OCI-LY7 (cell line): ENCODE data around the gene FMN1. TPM values are rescaled to one million over a fixed set of nuclear protein-coding genes. Genes with fewer than 3 reads are reported as not detected.

Experiments
- BruUV-seq: library from RNA; stranded (reverse); fragments of 400-500 nt; replicated peaks from 2 replicates; lab custom pipeline; 2021; lab: Mats Ljungman, UMichigan
- CTCF ChIA-PET: fragments of 300-600 bp; sonication (Branson Sonifier 250); formaldehyde crosslinking; loops from one replicate; lab custom pipeline; 2022; ENCODE audit warnings: antibody characterized with exemption; ENCODE audit not compliant: unreplicated experiment; lab: Charles Lee
- POLR2A ChIA-PET: fragments of 300-600 bp; sonication (Branson Sonifier 250); formaldehyde crosslinking; loops from one replicate; lab custom pipeline; 2022; ENCODE audit warnings: antibody characterized with exemption; lab: Charles Lee
- DNase-seq: peaks from one replicate; pipeline ENCODE4 v3.0.0-alpha.2; 2015; ENCODE audit warnings: low spot score
- H2AFZ ChIP-seq: fragments of 200-600 bp; sonication (generic), shearing (Covaris generic); 2 replicates; pipeline ENCODE4 v1.6.1; 2014; ENCODE audit warnings: mild to moderate bottlenecking, antibody characterized with exemption, low read length, moderate library complexity
- H3K27ac ChIP-seq: fragments of 200-600 bp; sonication (generic); 2 replicates; pipeline ENCODE4 v1.5.1; 2014; ENCODE audit warnings: mixed run types, low read depth, mild to moderate bottlenecking, moderate library complexity, low read length, inconsistent platforms; ENCODE audit not compliant: poor library complexity, severe bottlenecking
- H3K36me3 ChIP-seq: fragments of 200-600 bp; sonication (generic); 2 replicates; pipeline ENCODE4 v1.6.1; 2014; ENCODE audit warnings: mild to moderate bottlenecking, antibody characterized with exemption, low read length, moderate library complexity, mixed read lengths; ENCODE audit not compliant: insufficient read depth
- H3K4me1 ChIP-seq: fragments of 200-600 bp; sonication (generic); 2 replicates; pipeline ENCODE4 v1.5.1; 2014; ENCODE audit warnings: mild to moderate bottlenecking, low read length; ENCODE audit not compliant: insufficient read depth, poor library complexity, severe bottlenecking
- H3K4me2 ChIP-seq: fragments of 200-600 bp; sonication (generic); 2 replicates; pipeline ENCODE4 v1.6.1; 2014; ENCODE audit warnings: mild to moderate bottlenecking, low read length
- H3K4me3 ChIP-seq: fragments of 200-600 bp; sonication (generic); 2 replicates; pipeline ENCODE4 v1.5.1; 2014; ENCODE audit warnings: mild to moderate bottlenecking, low read depth, low read length; ENCODE audit not compliant: poor library complexity, severe bottlenecking
- H3K79me2 ChIP-seq: fragments of 200-600 bp; sonication (generic); 2 replicates; pipeline ENCODE4 v1.6.1; 2016; ENCODE audit warnings: low read depth, mild to moderate bottlenecking, low read length, moderate library complexity, mixed read lengths; ENCODE audit not compliant: insufficient read depth
- H3K9me2 ChIP-seq: fragments of 200-600 bp; sonication (generic); 2 replicates; pipeline ENCODE4 v1.6.1; 2016; ENCODE audit warnings: mild to moderate bottlenecking, low read length, mixed read lengths; ENCODE audit not compliant: insufficient read depth
- H3K9me3 ChIP-seq: fragments of 200-600 bp; sonication (generic); 2 replicates; pipeline ENCODE4 v1.6.1; 2014; ENCODE audit warnings: mild to moderate bottlenecking, mixed run types, low read length, mixed read lengths
- H4K20me1 ChIP-seq: fragments of 200-600 bp; sonication (generic); 2 replicates; pipeline ENCODE4 v1.6.1; 2014; ENCODE audit warnings: mild to moderate bottlenecking, antibody characterized with exemption, low read length, moderate library complexity, mixed read lengths; ENCODE audit not compliant: insufficient read depth
- CTCF ChIP-seq: fragments of 200-600 bp; sonication (generic); conservative IDR thresholded peaks from 2 replicates; pipeline ENCODE4 v1.5.1; 2014; ENCODE audit warnings: mild to moderate bottlenecking, antibody characterized with exemption, low read length, moderate library complexity, mixed read lengths
- EZH2phosphoT487 ChIP-seq: fragments of 200-600 bp; sonication (generic); IDR thresholded peaks from 2 replicates; pipeline ENCODE4 v1.6.1; 2018; ENCODE audit warnings: low read depth, borderline replicate concordance, mild to moderate bottlenecking, mixed run types, antibody characterized with exemption, low read length, moderate library complexity, mixed read lengths
- intact Hi-C: fragments of 100-400 bp; cut with micrococcal nuclease; formaldehyde crosslinking; loops from one replicate; pipeline ENCODE4 v1.10.0; 2022; ENCODE audit not compliant: unreplicated experiment
- total RNA-seq, 2 experiments: library from RNA; depleted of rRNA in 1 of 2; stranded (reverse); fragments of >200 nt in 1 of 2; shearing (Covaris generic) in 1 of 2; gene quantifications; 2 replicates each; pipeline ENCODE4 v1.2.3, GENCODE V29; 2014 to 2022

Gene FMN1
- total RNA-seq, 2 experiments from 2014 or later = 3.2 to 4.2 TPM

- Histone ChIP-seq H3K4me1 (no peaks in the 10 kb centered on the region), H4K20me1 (no peaks in the 10 kb centered on the region), H3K4me2 (no peak overlapping the region), H3K27ac (no peak overlapping the region), H3K9me2 (no peaks in the 10 kb centered on the region), H2AFZ (no peak overlapping the region), H3K36me3 (no peaks in the 10 kb centered on the region), H3K9me3 (no peaks in the 10 kb centered on the region), H3K79me2 (no peaks in the 10 kb centered on the region), H3K4me3 (no peak overlapping the region)
- intact Hi-C loops = no loop called here
- TF ChIP-seq EZH2phosphoT487 (no peak), CTCF (no peak)
- no peak for DNase-seq
- ChIA-PET POLR2A (no interaction called here), CTCF (no interaction called here)
- no TSS peak for BruUV-seq
Observed at GRCh38 chr15:33067456-33067855, 127.1 kb downstream of the FMN1 start.

- Histone ChIP-seq H3K4me2 (no peak overlapping the region), H3K36me3 (no peaks in the 10 kb centered on the region), H3K27ac (no peak overlapping the region), H2AFZ (no peak overlapping the region), H3K9me3 (no peaks in the 10 kb centered on the region), H3K4me3 (no peak overlapping the region), H3K9me2 (no peaks in the 10 kb centered on the region), H3K4me1 (no peaks in the 10 kb centered on the region), H4K20me1 (no peaks in the 10 kb centered on the region), H3K79me2 (no peaks in the 10 kb centered on the region)
- no peak for DNase-seq
- no TSS peak for BruUV-seq
- CTCF ChIA-PET = no interaction called here
- TF ChIP-seq EZH2phosphoT487 = no peak
- no peak for TF ChIP-seq CTCF
- POLR2A ChIA-PET = no interaction called here
- intact Hi-C loops = no loop called here
Observed at GRCh38 chr15:33066584-33066983, 127.9 kb downstream of the FMN1 start.

GRCh38 chr15:33064878-33065277, 129.6 kb downstream of the FMN1 start:
- Histone ChIP-seq H3K4me2 (no peak overlapping the region), H3K9me3 (no peaks in the 10 kb centered on the region), H3K36me3 (no peaks in the 10 kb centered on the region), H3K9me2 (no peaks in the 10 kb centered on the region), H4K20me1 (no peaks in the 10 kb centered on the region), H3K27ac (no peak overlapping the region), H3K79me2 (no peaks in the 10 kb centered on the region), H2AFZ (no peak overlapping the region), H3K4me1 (no peaks in the 10 kb centered on the region), H3K4me3 (no peak overlapping the region)
- POLR2A ChIA-PET = no interaction called here
- CTCF ChIA-PET = no interaction called here
- TF ChIP-seq CTCF (no peak), EZH2phosphoT487 (no peak)
- intact Hi-C loops = no loop called here
- no TSS peak for BruUV-seq
- DNase-seq = no peak
